ENCODE data around the gene G2E3.
"Not testable (repeated sequence)": the region's sequence is repeated elsewhere in the genome, so short reads cannot be mapped to it uniquely, and the experiment has no call there.

DNA sequence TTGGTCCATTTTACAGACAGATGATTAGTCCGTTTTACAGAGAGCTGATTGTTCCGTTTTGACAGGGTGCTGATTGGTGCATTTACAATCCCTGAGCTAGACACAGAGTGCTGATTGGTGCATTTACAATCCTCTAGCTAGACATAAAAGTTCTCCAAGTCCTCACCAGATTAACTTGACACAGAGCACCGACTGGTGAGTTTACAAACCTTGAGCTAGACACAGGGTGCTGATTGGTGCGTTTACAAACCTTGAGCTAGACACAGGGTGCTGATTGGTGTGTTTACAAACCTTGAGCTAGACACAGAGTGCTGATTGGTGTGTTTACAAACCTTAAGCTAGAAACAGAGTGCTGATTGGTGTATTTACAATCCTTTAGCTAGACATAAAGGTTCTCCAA, 12.2 kb upstream of the G2E3 start:
- TF ChIP-seq, protein P1, sequence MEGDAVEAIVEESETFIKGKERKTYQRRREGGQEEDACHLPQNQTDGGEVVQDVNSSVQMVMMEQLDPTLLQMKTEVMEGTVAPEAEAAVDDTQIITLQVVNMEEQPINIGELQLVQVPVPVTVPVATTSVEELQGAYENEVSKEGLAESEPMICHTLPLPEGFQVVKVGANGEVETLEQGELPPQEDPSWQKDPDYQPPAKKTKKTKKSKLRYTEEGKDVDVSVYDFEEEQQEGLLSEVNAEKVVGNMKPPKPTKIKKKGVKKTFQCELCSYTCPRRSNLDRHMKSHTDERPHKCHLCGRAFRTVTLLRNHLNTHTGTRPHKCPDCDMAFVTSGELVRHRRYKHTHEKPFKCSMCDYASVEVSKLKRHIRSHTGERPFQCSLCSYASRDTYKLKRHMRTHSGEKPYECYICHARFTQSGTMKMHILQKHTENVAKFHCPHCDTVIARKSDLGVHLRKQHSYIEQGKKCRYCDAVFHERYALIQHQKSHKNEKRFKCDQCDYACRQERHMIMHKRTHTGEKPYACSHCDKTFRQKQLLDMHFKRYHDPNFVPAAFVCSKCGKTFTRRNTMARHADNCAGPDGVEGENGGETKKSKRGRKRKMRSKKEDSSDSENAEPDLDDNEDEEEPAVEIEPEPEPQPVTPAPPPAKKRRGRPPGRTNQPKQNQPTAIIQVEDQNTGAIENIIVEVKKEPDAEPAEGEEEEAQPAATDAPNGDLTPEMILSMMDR (IDR thresholded peaks at IDR 0.05), result not testable (repeated sequence)
- not testable (repeated sequence) for TF ChIP-seq ZFX (IDR thresholded peaks at IDR 0.05; ENCODE audit: borderline replicate concordance)

Data from 22Rv1 (cell line).